HL-60 (cell line): ENCODE data around the gene ABCC4.

Source experiments
- DNase-seq, 2 experiments: peaks; one replicate each; pipeline ENCODE4 v3.0.0-alpha.2; 2010 to 2020; ENCODE audit warnings: low read depth in 1 of 2, low spot score in 1 of 2
- H3K27ac ChIP-seq: fragments of 250-450 bp; sonication (Bioruptor Pico); replicated peaks from 2 replicates; pipeline ENCODE4 v1.5.1; 2020; ENCODE audit warnings: mild to moderate bottlenecking, moderate library complexity
- H3K27me3 ChIP-seq: fragments of 250-450 bp; sonication (Bioruptor Pico); 2 replicates; pipeline ENCODE4 v1.5.1; 2021; ENCODE audit warnings: mild to moderate bottlenecking, moderate library complexity; ENCODE audit not compliant: insufficient read depth, poor library complexity, severe bottlenecking
- H3K4me3 ChIP-seq: replicated peaks from 2 replicates; pipeline ENCODE4 v1.5.1; 2011; ENCODE audit warnings: mild to moderate bottlenecking, control low read depth, low read length; ENCODE audit not compliant: insufficient read depth
- CTCF ChIP-seq: IDR thresholded peaks from one replicate; pipeline ENCODE4 v1.5.1; 2011; ENCODE audit warnings: low read length, control low read depth, inconsistent platforms; ENCODE audit not compliant: insufficient read depth
- GABPA ChIP-seq: IDR thresholded peaks from 2 replicates; pipeline ENCODE4 v1.6.1; 2012; ENCODE audit warnings: low read depth
- POLR2AphosphoS5 ChIP-seq: IDR thresholded peaks from 2 replicates; pipeline ENCODE4 v1.6.1; 2012; ENCODE audit warnings: low read depth
- REST ChIP-seq: IDR thresholded peaks from 2 replicates; pipeline ENCODE4 v1.6.1; 2012; ENCODE audit warnings: low read depth; ENCODE audit not compliant: insufficient replicate concordance
- SPI1 ChIP-seq: IDR thresholded peaks from 2 replicates; pipeline ENCODE4 v1.6.1; 2012; ENCODE audit warnings: low read depth, mild to moderate bottlenecking, borderline replicate concordance

ABCC4 gene

GRCh38 chr13:95335667-95336066, 34.4 kb upstream of the ABCC4 start:
- DNase-seq = no peak
- Histone ChIP-seq H3K4me3 (no peak overlapping the region), H3K27me3 (no peaks in the 10 kb centered on the region), H3K27ac (no peak overlapping the region)
- TF ChIP-seq SPI1 (no peak), CTCF (no peak), GABPA (no peak), POLR2AphosphoS5 (no peak), REST (no peak)

GRCh38 chr13:95328386-95328785, 27.1 kb upstream of the ABCC4 start:
- H3K27ac ChIP-seq = no peak overlapping the region
- no peaks in the 10 kb centered on the region for H3K27me3 ChIP-seq
- no peak for DNase-seq
- TF ChIP-seq GABPA = no peak
- no peak for TF ChIP-seq CTCF
- TF ChIP-seq REST = no peak
- no peak for TF ChIP-seq POLR2AphosphoS5
- H3K4me3 ChIP-seq = no peak overlapping the region

GRCh38 chr13:95327190-95327589, 25.9 kb upstream of the ABCC4 start:
- no peak overlapping the region for H3K4me3 ChIP-seq
- no peak overlapping the region for H3K27ac ChIP-seq
- no peak for DNase-seq
- no peaks in the 10 kb centered on the region for H3K27me3 ChIP-seq
- TF ChIP-seq SPI1 = no peak
- TF ChIP-seq CTCF = no peak
- no peak for TF ChIP-seq GABPA
- no peak for TF ChIP-seq POLR2AphosphoS5
- no peak for TF ChIP-seq REST
